PC-9 (cell line): ENCODE data around the gene BTRC.

Experiments used
- CTCF ChIP-seq: fragments of 200-600 bp; sonication (generic); conservative IDR thresholded peaks from 2 replicates; pipeline ENCODE4 v1.6.1; 2017; ENCODE audit warnings: mixed run types, antibody characterized with exemption, mild to moderate bottlenecking, moderate library complexity
- EZH2 ChIP-seq: fragments of 200-600 bp; sonication (generic); IDR thresholded peaks from 2 replicates; pipeline ENCODE4 v1.8.0; 2017; ENCODE audit warnings: antibody characterized with exemption, low read depth

- no peak for TF ChIP-seq CTCF
- no peak for TF ChIP-seq EZH2
These were observed 225.5 kb downstream of the BTRC start for GRCh38 chr10:101579516-101579870.
